Stimulated activated CD4-positive, alpha-beta T cell treated with anti-CD3 and anti-CD28 coated beads, Interleukin-12 subunit alpha, Interleukin-12 subunit beta, amount 100 ng/mL, for 4 hours (primary cell): ENCODE results near the gene OSTF1.

Source experiments
- DNase-seq: peaks from one replicate; pipeline ENCODE4 v3.0.0-alpha.2; 2020

The OSTF1 gene

GRCh38 chr9:75128535-75128934 lies 40.2 kb downstream of the OSTF1 start:
- no peak for DNase-seq

- no peak for DNase-seq
These were observed 41.9 kb downstream of the OSTF1 start for GRCh38 chr9:75130172-75130571.

GRCh38 chr9:75130621-75131230 lies 42.4 kb downstream of the OSTF1 start:
- no peak for DNase-seq

- no peak for DNase-seq
These were observed 43.4 kb downstream of the OSTF1 start for GRCh38 chr9:75131700-75132099.

GRCh38 chr9:75132244-75132643 lies 43.9 kb downstream of the OSTF1 start:
- no peak for DNase-seq

- DNase-seq, result no peak
These were observed 45.1 kb downstream of the OSTF1 start for GRCh38 chr9:75133396-75133795.

- no peak for DNase-seq
These were observed 46.2 kb downstream of the OSTF1 start for GRCh38 chr9:75134495-75134894.

- no peak for DNase-seq
These were observed 50.1 kb downstream of the OSTF1 start for GRCh38 chr9:75138260-75139040.

GRCh38 chr9:75139201-75139600 lies 50.9 kb downstream of the OSTF1 start:
- DNase-seq, result no peak

- DNase-seq, result no peak
These were observed 51.9 kb downstream of the OSTF1 start for GRCh38 chr9:75140261-75140660.

- no peak for DNase-seq
These were observed 53.9 kb downstream of the OSTF1 start for GRCh38 chr9:75142202-75142601.

GRCh38 chr9:75146229-75146628 lies 57.9 kb downstream of the OSTF1 start:
- no peak for DNase-seq

- DNase-seq, result no peak
These were observed 59.3 kb downstream of the OSTF1 start for GRCh38 chr9:75147638-75148037.

GRCh38 chr9:75148561-75148960 lies 60.2 kb downstream of the OSTF1 start:
- DNase-seq, result no peak

GRCh38 chr9:75149841-75150241 lies 61.5 kb downstream of the OSTF1 start:
- DNase-seq, result no peak

- DNase-seq, result no peak
These were observed 62.2 kb downstream of the OSTF1 start for GRCh38 chr9:75150512-75150911.

- DNase-seq, result no peak
These were observed 64.1 kb downstream of the OSTF1 start for GRCh38 chr9:75152416-75152815.

GRCh38 chr9:75156858-75157257 lies 68.5 kb downstream of the OSTF1 start:
- DNase-seq, result no peak

GRCh38 chr9:75161116-75161857 lies 73.0 kb downstream of the OSTF1 start:
- no peak for DNase-seq

GRCh38 chr9:75163764-75164163 lies 75.5 kb downstream of the OSTF1 start:
- DNase-seq, result no peak

- DNase-seq, result no peak
These were observed 76.3 kb downstream of the OSTF1 start for GRCh38 chr9:75164573-75164972.

GRCh38 chr9:75167281-75167680 lies 79.0 kb downstream of the OSTF1 start:
- no peak for DNase-seq

- DNase-seq, result no peak
These were observed 80.2 kb downstream of the OSTF1 start for GRCh38 chr9:75168270-75169178.
